Left ventricle myocardium inferior (tissue), 1 donor: ENCODE results near the gene CPSF6. TPM values are rescaled to one million over a fixed set of nuclear protein-coding genes. Genes with fewer than 3 reads are reported as not detected.

Experiments used
- DNase-seq: peaks from one replicate; pipeline ENCODE4 v3.0.0-alpha.2; 2020
- H3K27ac ChIP-seq: fragments of 200-600 bp; replicated peaks from 2 replicates; pipeline ENCODE4 v1.8.0; 2021
- H3K27me3 ChIP-seq: fragments of 200-600 bp; 2 replicates; pipeline ENCODE4 v1.8.0; 2021; ENCODE audit warnings: low read depth
- H3K36me3 ChIP-seq: fragments of 200-600 bp; 2 replicates; pipeline ENCODE4 v1.8.0; 2021
- H3K4me1 ChIP-seq: fragments of 200-600 bp; 2 replicates; pipeline ENCODE4 v1.8.0; 2021
- H3K4me3 ChIP-seq: fragments of 200-600 bp; 2 replicates; pipeline ENCODE4 v1.8.0; 2021; ENCODE audit warnings: mild to moderate bottlenecking, moderate library complexity
- H3K9me3 ChIP-seq: fragments of 200-600 bp; replicated peaks from 2 replicates; pipeline ENCODE4 v1.8.0; 2021
- CTCF ChIP-seq: fragments of 200-600 bp; IDR thresholded peaks from 2 replicates; pipeline ENCODE4 v1.8.0; 2021; ENCODE audit warnings: antibody characterized with exemption, mild to moderate bottlenecking, borderline replicate concordance
- intact Hi-C: fragments of 100-400 bp; cut with micrococcal nuclease; formaldehyde crosslinking; loops from one replicate; pipeline ENCODE4 v1.11.0; 2022
- total RNA-seq: library from RNA; stranded (reverse); fragmentation: NEBNext Ultra II Directional; extraction: Animal tissue kit (Norgen Biotek cat#: 25700); gene quantifications from one replicate; pipeline ENCODE4 v1.2.1, GENCODE V29; 2021
- donor health status: DM: no; HTN: yes; CAD: no; lungs with severe emphysema.

CPSF6 gene
- total RNA-seq, 1 donor from 2014 or later, result 28.6 TPM

- no peak for DNase-seq
- no peak for TF ChIP-seq CTCF
- Histone ChIP-seq H3K27me3 (no peaks in the 10 kb centered on the region), H3K4me1 (peaks cover 23% of the 10 kb centered on the region), H3K4me3 (no peak overlapping the region), H3K36me3 (peaks cover 5% of the 10 kb centered on the region), H3K27ac (no peak overlapping the region), H3K9me3 (no peaks in the 10 kb centered on the region)
- intact Hi-C loops, result no loop called here
These were observed 36.1 kb downstream of the CPSF6 start for GRCh38 chr12:69275471-69275891.

- no peak for DNase-seq
- intact Hi-C loops, result no loop called here
- no peak for TF ChIP-seq CTCF
- H3K9me3 ChIP-seq, result no peaks in the 10 kb centered on the region
- H3K36me3 ChIP-seq, result no peaks in the 10 kb centered on the region
- H3K4me3 ChIP-seq, result no peak overlapping the region
- no peak overlapping the region for H3K27ac ChIP-seq
- H3K27me3 ChIP-seq, result no peaks in the 10 kb centered on the region
- peaks cover 25% of the 10 kb centered on the region for H3K4me1 ChIP-seq
These were observed 39.7 kb downstream of the CPSF6 start for GRCh38 chr12:69278814-69279782.

DNA sequence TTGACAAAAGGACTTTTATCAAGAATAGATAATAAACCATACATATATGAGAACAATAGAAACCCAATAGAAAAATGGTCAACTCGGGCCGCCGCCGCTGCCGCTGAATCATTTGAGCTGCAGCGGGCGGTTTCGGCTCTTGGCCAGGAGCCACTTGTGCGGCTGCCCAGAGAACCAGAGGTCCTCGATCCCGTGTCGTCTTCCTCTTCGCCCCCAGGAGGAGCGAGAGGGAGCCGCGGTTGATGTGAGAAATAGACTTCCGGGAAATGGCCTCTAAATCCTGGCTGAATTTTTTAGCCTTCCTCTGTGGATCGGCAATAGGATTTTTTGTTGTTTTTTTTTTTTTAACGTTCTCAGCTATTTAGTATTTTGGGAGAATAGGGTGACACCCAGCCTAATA lies 44.8 kb downstream of the CPSF6 start:
- intact Hi-C loops, result no loop called here
- Histone ChIP-seq H3K27me3 (peaks cover 19% of the 10 kb centered on the region), H3K27ac (no peak overlapping the region), H3K36me3 (no peaks in the 10 kb centered on the region), H3K9me3 (no peaks in the 10 kb centered on the region), H3K4me3 (peak overlapping the region; percentile 54), H3K4me1 (peaks cover 12% of the 10 kb centered on the region)
- peak; percentile 81 for DNase-seq
- peak; percentile 39 for TF ChIP-seq CTCF

DNA sequence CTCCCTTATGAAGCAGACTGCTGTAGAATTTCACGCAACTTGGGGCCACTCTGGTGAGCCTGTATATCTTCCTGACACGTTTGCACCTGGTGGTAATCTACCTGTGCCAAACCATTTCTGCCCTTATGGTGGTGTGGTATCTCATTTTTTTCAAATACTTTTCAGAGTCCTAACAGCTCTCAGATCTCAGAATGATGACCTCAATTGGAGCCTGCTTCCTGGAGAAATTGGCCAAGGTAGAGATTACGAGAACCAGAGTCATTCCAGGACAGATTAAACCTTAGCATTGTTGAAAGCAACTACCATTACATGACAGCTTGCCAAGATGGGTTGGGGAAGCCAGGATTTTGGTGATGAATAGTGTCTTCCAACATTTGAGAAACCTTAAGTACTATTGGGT lies 48.2 kb downstream of the CPSF6 start:
- peaks cover 41% of the 10 kb centered on the region for H3K27me3 ChIP-seq
- H3K27ac ChIP-seq, result no peak overlapping the region
- H3K4me1 ChIP-seq, result peaks cover 12% of the 10 kb centered on the region
- no peaks in the 10 kb centered on the region for H3K36me3 ChIP-seq
- no peak for TF ChIP-seq CTCF
- no peak overlapping the region for H3K4me3 ChIP-seq
- intact Hi-C loops, result no loop called here
- H3K9me3 ChIP-seq, result no peaks in the 10 kb centered on the region
- no peak for DNase-seq

DNA sequence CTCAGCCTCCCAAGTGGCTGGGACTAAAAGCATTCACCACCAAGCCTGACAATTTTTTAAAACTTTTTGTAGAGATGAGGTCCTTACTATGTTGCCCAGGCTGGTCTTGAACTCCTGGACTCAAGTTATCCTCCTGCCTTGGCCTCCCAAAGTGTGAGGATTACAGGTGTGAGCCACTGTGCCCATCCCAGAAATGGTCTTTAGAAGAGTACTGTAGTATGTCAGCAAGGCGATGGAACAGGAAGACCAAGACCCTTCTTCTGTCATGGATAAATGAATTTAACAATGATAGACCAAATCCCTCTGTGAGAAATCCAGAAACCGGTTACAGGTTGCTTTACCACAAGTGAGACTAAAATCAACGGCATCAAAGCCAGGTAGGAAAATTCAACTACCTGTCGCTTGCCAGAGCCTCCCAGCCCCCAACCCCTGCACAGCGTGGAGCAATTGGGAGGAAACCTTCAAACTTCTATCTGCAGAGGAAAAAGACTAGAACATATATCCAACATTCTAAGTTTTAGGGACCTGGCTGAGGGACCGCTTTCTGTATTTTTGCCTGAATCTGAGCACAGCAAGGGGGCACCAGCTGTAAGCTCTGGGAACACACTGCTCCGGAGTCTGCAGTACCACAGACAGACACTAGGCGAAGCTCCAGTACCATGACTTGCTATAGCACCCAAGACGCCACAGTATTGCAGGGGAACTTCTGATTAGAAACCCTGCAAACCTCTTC lies 51.3 kb downstream of the CPSF6 start:
- no peaks in the 10 kb centered on the region for H3K36me3 ChIP-seq
- peaks cover 55% of the 10 kb centered on the region for H3K27me3 ChIP-seq
- H3K27ac ChIP-seq, result no peak overlapping the region
- no peaks in the 10 kb centered on the region for H3K4me1 ChIP-seq
- no peak overlapping the region for H3K4me3 ChIP-seq
- intact Hi-C loops, result no loop called here
- TF ChIP-seq CTCF, result peak; percentile 72
- no peaks in the 10 kb centered on the region for H3K9me3 ChIP-seq
- peak; percentile 57 for DNase-seq
